UCSD-AML1 (cell line): ENCODE data around the gene CTPS2.
A peak's percentile ranks its signal among the peaks of the same experiment; 100 is the strongest.

Experiments used
- DNase-seq: peaks from one replicate; lab custom pipeline; 2025; ENCODE audit not compliant: unreplicated experiment; lab: John Stamatoyannopoulos, UW

The CTPS2 gene

GRCh38 chrX:16714504-16714903 lies 2.0 kb upstream of the CTPS2 start:
- no peak for DNase-seq

DNA sequence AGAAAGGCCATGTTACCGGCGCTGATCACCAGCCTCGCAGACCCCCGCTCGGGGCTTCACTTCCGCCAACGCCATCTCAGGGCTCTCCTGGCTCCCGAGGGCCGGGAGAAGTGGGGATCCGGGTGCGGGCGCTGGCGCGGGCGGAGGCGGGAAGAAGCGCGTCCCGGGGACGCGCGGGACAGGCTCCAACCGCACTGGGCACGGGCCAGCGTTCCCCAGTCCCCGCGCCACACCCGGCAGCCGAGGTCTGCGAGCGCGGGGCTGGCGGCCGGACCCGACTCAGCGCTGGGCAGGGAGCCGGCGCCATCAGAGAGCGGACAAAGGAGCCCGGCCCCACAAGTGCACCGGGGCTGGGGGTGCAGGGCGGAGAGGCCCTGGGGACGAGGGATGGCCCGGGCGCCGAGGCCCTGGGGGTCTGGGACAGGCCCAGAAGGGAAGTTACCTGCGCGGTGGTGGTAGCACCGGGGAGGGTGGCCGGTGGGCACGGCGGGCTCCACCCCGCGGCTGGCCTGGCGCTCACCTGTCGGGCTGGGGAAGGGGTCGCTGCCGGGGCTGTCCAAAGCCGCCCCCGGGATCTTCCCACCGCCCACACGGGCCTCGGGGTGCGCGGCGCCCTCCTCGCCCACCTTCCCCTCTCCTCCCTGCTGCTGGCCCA lies 449 bp downstream of the CTPS2 start:
- no peak for DNase-seq

GRCh38 chrX:16711219-16711811 lies 1.2 kb downstream of the CTPS2 start:
- DNase-seq: no peak

DNA sequence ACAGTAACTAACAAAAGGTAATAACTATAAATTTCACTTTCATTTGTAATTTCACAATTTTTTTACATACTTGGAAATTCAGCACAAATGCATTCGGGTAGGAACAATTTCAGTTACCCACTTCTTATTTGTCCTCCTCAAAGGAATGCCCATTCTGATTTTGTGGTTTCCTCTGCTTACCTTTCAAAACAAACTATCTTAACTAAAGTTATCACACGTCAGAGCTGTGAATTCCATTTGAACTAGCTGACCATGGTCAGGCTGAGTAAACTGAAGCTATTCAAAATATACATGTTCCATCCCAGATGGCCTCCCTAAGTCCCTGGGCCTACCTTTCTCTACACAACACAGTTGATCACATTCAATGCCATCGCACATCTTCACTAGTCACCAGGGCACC lies 4.5 kb downstream of the CTPS2 start:
- no peak for DNase-seq

- no peak for DNase-seq
Observed at GRCh38 chrX:16705370-16705769, 7.1 kb downstream of the CTPS2 start.

GRCh38 chrX:16702700-16703599 lies 9.5 kb downstream of the CTPS2 start:
- no peak for DNase-seq

- DNase-seq: no peak
Observed at GRCh38 chrX:16700734-16701133, 11.7 kb downstream of the CTPS2 start.

GRCh38 chrX:16699389-16699788 lies 13.1 kb downstream of the CTPS2 start:
- no peak for DNase-seq

DNA sequence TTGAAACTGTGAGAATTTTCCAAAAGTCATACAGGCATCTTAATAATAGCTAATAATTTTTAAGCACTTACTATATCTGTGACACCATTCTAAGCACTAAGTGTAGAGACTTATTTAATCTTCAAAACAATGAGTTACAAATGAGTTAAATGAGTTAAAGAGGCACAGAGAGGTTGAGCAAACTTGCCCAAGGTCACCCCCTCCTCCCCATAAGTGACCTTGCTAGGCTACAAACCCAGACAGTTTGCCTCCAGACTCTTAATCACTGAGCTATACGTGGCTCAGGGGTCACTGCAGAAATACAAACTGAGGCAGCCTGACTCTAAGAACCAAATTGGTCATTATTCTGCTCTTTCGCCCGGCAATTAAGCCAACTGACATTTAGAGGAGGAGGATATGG lies 15.5 kb downstream of the CTPS2 start:
- DNase-seq: no peak

GRCh38 chrX:16695079-16695676 lies 17.3 kb downstream of the CTPS2 start:
- DNase-seq: peak; percentile 42

GRCh38 chrX:16687514-16687913 lies 25.0 kb downstream of the CTPS2 start:
- no peak for DNase-seq

- no peak for DNase-seq
Observed at GRCh38 chrX:16683007-16683664, 29.3 kb downstream of the CTPS2 start.

DNA sequence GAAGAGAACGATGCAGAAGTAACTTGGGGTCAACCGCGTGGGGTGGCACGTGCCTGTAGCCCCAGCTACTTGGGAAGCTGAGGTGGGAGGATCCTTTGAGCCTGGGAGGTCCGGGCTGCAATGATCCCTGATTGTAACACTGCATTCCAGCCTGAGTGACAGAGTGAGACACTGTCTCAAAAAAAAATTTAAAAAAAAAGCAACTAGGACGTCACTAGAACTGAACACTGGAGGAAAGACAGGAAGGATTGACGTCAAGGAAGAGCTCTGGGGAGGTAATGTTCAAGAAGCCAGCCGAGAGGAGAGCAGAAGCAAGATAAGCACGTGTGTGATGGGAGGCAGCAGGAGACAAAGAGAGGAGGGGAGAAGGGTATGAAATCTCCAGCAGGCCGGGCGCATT lies 33.8 kb downstream of the CTPS2 start:
- DNase-seq: no peak

- DNase-seq: no peak
Observed at GRCh38 chrX:16671005-16671404, 41.5 kb downstream of the CTPS2 start.

DNA sequence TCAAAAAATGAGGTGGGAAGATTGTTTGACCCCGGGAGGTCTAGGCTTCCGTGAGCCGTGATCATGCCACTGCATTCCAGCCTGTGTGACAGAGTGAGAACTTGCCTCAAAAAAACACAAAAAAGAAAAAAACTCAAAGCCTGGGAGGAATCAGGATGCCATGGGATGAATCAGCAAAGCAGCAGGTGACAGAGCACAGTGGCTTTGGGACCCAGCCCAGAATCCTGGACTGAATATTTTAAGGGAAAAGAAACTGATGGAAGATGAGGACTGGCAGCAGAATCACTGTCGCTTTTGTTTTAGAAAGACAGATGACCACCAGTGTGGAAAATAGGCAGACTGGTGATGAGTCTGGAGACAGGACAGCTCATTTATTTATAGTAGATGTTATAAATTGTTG lies 45.9 kb downstream of the CTPS2 start:
- no peak for DNase-seq

DNA sequence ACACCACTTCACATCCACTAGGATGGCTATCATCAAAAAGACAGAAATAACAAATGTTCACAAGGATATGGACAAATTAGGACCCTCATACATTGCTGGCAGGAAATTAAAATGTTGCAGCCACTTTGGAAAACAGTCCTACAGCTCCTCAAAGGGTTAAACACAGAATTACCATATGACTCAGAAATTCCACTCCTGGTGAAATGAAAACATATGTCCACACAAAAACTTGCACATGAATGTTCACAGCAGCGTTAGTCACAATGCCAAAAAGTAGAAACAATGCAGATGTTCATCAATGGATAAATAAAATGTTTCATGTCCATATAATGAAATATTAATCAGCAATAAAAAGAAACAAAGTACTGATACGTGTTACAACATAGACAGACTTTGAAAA lies 47.4 kb downstream of the CTPS2 start:
- DNase-seq: no peak

GRCh38 chrX:16664626-16665025 lies 47.8 kb downstream of the CTPS2 start:
- no peak for DNase-seq

GRCh38 chrX:16664074-16664473 lies 48.4 kb downstream of the CTPS2 start:
- no peak for DNase-seq

DNA sequence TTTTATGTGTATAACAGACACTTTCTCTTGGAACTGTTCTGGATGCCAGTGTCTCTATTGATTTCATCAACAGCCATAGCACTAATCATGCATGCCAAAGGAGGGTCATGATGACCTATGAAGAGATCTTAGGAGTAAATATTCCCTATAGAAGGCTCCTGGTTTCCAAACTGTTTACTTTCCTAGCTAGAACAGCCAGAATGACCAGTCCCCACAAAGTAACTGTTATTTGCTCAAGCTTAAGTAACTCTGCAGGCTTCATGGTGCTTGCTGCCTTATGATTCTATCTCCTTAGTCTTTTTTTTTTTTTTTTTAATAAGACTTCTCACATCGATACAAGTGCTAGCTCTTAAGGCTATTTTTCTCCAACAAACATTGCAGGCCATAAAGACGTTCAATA lies 50.1 kb downstream of the CTPS2 start:
- DNase-seq: no peak

DNA sequence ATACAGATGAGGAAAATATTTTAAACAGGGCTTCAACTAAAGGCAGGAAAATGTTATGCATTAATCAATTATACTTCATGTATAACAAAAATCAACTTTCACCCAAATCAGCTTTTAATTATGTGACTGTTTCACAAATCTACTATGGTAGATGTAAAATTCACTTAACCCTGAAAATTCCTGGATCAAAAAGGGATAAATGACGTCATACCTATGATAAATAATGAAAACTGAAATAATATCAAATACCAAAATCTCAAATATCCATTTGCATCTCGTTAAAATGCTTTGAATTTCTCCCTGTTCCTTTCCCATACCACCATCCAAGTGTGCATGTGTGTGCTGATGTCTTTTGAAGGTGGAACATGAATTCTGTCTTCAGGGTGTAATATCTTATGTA lies 51.0 kb downstream of the CTPS2 start:
- DNase-seq: no peak

DNA sequence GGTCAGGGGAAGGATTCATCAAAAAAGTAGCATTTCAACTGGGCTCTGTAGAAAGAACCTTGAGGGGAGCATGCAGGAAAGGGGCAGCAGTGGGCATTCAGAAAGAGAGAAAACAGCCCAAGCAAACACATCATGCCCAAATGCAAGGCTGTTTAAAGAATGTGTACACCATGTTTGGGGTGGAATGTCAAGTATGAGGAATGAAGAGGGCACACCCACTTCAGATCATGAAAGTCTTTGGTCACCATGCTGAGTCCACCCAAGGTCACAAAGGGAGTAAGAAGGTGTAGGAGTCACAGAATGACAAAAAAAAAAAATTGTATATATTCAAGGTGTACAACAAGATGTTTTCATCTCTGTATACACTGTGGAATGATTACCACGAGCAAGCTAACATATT lies 53.1 kb downstream of the CTPS2 start:
- DNase-seq: no peak
